ENCODE measurements around the gene GREM2.
A peak's percentile ranks its signal among the peaks of the same experiment; 100 is the strongest.

Gene GREM2

DNA sequence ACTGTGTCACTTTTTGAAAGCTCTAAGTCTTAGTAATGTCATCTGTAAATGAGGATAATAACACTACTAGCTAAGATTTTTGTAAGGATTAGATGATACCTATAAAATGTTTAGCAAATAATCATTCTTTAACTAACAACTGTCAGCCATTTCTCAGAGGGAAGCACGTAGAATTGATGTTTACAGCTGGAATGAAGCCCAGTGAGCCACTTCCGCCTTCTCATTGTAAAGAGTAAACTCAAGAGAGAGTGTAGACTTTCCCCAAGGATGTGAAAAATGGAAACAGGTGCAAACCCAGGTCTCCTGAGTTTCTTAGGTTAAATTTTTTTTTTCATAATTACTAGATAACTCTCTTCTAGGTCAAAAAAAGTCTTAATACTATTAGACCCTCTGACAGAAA is 4.9 kb downstream of the GREM2 start:
- no peaks in the 10 kb centered on the region for H3K36me3 Mint-ChIP-seq (ENCODE audit: low read depth)
- DNase-seq: no peak
- H3K4me3 Mint-ChIP-seq: no peak overlapping the region
- peaks cover 19% of the 10 kb centered on the region for H3K4me1 Mint-ChIP-seq
- peaks cover 33% of the 10 kb centered on the region for H3K27me3 Mint-ChIP-seq (ENCODE audit: low read depth, poor library complexity)
- no peak overlapping the region for H3K27ac Mint-ChIP-seq
- TF ChIP-seq, protein P1, sequence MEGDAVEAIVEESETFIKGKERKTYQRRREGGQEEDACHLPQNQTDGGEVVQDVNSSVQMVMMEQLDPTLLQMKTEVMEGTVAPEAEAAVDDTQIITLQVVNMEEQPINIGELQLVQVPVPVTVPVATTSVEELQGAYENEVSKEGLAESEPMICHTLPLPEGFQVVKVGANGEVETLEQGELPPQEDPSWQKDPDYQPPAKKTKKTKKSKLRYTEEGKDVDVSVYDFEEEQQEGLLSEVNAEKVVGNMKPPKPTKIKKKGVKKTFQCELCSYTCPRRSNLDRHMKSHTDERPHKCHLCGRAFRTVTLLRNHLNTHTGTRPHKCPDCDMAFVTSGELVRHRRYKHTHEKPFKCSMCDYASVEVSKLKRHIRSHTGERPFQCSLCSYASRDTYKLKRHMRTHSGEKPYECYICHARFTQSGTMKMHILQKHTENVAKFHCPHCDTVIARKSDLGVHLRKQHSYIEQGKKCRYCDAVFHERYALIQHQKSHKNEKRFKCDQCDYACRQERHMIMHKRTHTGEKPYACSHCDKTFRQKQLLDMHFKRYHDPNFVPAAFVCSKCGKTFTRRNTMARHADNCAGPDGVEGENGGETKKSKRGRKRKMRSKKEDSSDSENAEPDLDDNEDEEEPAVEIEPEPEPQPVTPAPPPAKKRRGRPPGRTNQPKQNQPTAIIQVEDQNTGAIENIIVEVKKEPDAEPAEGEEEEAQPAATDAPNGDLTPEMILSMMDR (IDR thresholded peaks at IDR 0.05): no peak
- H3K9me3 Mint-ChIP-seq: no peaks in the 10 kb centered on the region

DNA sequence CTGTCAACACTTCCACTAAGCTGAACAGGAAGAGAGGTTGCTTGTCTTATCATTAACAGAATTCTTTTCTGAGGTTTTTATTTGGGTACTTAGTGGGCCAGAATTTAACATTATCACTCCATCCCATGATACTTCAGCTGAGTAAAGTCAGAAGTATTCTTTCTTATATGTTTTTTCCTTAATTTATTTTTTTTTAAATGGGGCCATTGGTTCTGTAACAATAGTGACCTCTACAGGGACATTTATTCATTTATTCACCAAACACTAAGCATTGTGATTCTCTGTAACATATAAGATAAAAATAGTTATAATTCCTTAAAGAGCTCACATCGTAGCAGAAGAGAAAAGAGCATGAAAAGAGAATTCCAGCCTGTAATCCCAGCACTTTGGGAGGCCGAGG is 9.8 kb downstream of the GREM2 start:
- Mint-ChIP-seq H3K36me3 (ENCODE audit: low read depth) (no peaks in the 10 kb centered on the region), H3K9me3 (no peaks in the 10 kb centered on the region), H3K4me3 (no peak overlapping the region), H3K4me1 (peaks cover 16% of the 10 kb centered on the region), H3K27ac (no peak overlapping the region), H3K27me3 (ENCODE audit: low read depth, poor library complexity) (peaks cover 4% of the 10 kb centered on the region)
- TF ChIP-seq, protein P1 (IDR thresholded peaks at IDR 0.05): no peak
- no peak for DNase-seq

DNA sequence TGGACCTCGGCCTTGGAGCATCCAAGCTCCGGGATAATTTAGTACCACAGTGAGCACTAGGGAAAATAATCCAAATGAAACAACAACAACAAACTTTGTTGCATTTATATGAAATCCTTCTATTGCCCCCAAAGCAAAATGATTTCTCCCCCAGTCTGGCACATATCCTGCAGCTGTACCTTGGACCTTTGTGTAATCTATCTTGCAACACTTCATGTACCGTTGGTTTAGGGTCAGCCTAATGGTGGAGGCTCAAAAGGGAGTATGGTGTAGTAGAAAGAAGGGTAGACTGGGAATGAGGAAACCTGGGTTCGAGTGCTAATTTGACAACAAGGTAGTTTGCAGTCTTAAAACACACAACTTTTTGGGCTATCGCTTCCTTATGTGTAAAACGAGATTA is 12.1 kb downstream of the GREM2 start:
- Mint-ChIP-seq H3K9me3 (no peaks in the 10 kb centered on the region), H3K4me1 (peaks cover 22% of the 10 kb centered on the region), H3K27ac (no peak overlapping the region), H3K36me3 (ENCODE audit: low read depth) (no peaks in the 10 kb centered on the region), H3K4me3 (no peak overlapping the region), H3K27me3 (ENCODE audit: low read depth, poor library complexity) (peaks cover 4% of the 10 kb centered on the region)
- TF ChIP-seq, protein P1 (IDR thresholded peaks at IDR 0.05): no peak
- no peak for DNase-seq

DNA sequence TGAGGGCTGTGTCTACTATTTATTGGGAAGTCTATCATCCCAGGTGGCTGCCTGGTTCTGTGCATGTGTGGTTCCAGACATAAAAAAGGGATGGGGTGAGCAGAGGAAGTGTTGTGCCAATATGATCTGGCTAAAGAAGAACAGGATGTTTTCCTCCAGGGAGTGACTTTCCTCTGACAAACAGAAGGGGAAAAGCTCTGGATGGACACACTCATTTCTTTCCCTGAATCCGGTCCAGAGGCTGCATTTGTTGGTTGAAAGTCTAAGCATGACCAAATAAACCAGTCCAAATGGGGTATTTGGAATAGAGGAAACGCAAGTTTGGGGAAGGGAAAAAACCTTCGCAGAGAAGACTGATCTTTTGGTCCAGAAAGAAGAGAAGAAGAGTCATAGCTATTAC is 12.7 kb downstream of the GREM2 start:
- no peak for DNase-seq
- no peak overlapping the region for H3K27ac Mint-ChIP-seq
- H3K9me3 Mint-ChIP-seq: no peaks in the 10 kb centered on the region
- no peaks in the 10 kb centered on the region for H3K36me3 Mint-ChIP-seq (ENCODE audit: low read depth)
- H3K4me1 Mint-ChIP-seq: peaks cover 22% of the 10 kb centered on the region
- no peak overlapping the region for H3K4me3 Mint-ChIP-seq
- peaks cover 4% of the 10 kb centered on the region for H3K27me3 Mint-ChIP-seq (ENCODE audit: low read depth, poor library complexity)
- TF ChIP-seq, protein P1 (IDR thresholded peaks at IDR 0.05): no peak

DNA sequence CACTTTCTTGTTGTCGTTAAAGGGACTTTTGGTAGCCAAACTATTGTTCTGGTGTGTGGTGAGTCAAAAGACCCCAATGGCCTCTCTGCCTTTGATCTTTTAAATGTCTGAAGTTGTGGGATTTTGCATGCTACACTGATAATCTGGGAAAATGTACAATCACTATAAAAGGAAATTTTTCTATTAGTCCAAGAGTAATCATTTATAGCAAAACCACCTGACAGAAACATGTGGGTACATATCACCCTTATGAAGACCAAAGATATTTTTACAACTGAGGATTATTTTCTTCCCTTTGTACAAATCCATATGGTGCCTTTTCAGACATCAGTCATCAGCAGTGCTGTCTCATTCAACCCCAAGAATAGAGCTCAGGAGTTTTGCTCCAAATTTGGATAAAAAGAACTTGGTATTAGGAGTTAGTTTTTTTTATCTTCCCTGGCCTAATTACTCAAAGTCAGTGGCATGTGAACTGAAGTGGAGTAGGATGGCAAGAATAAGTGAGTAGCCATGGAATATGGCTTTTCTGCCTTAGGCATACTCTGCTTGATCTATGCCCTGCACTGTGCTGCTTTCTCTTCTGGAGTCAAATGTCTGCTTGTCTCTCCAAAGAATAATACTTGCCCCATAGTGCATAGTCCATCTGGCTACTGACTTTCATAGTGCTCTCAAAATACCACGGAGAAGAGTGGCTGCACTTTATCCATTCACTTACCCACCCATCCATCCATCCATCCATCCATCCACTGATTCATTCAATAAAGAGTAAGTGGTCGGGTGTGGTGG is 13.5 kb downstream of the GREM2 start:
- Mint-ChIP-seq H3K4me1 (peaks cover 22% of the 10 kb centered on the region), H3K36me3 (ENCODE audit: low read depth) (no peaks in the 10 kb centered on the region), H3K9me3 (no peaks in the 10 kb centered on the region), H3K27me3 (ENCODE audit: low read depth, poor library complexity) (no peaks in the 10 kb centered on the region), H3K27ac (peak overlapping the region; percentile 59), H3K4me3 (no peak overlapping the region)
- TF ChIP-seq, protein P1 (IDR thresholded peaks at IDR 0.05): no peak
- no peak for DNase-seq

DNA sequence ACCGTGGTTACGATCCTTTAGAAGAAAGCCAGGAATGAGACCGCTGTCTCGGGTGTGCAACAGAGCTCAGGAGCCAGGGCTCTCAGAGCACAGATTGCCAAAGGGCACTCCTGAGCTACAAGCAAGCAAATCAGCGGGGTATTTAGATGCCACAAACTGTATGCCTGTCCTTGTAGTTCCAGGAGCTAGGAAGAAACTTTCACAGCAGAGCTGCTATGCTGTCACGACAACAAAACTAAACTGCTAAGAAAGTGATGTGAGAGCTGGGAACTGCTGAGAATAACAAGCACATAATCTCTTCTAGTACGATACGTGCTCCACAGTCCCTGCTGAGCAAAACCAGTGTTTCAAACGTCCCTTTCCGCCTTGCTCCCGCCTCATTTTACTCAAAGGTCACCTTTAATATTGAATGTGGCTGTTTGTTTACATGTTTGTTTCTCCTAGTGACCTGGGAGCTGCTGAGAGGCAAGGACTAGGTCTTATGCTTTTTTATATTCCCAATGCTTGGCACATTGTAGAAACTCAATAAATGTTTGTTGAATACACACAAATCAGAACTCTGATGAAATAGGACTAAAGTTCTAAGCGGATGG is 14.7 kb downstream of the GREM2 start:
- DNase-seq: no peak
- TF ChIP-seq, protein P1 (IDR thresholded peaks at IDR 0.05): no peak
- no peak overlapping the region for H3K4me3 Mint-ChIP-seq
- H3K36me3 Mint-ChIP-seq (ENCODE audit: low read depth): no peaks in the 10 kb centered on the region
- no peak overlapping the region for H3K27ac Mint-ChIP-seq
- no peaks in the 10 kb centered on the region for H3K27me3 Mint-ChIP-seq (ENCODE audit: low read depth, poor library complexity)
- no peaks in the 10 kb centered on the region for H3K9me3 Mint-ChIP-seq
- peaks cover 22% of the 10 kb centered on the region for H3K4me1 Mint-ChIP-seq

Data from nephron progenitor cell (in vitro differentiated cells).